Right lobe of liver (tissue), 4 donors: ENCODE results near the gene RPP25L.

Experiments
- CTCF ChIP-seq, 4 donors: fragments of 200-600 bp in 3 of 4; fragments of 450-650 bp in 1 of 4; IDR thresholded peaks; one replicate each; pipeline versions ENCODE4 v1.5.1 to v1.8.0; 2016 to 2022; ENCODE audit warnings: antibody characterized with exemption in 4 of 4, mild to moderate bottlenecking in 2 of 4
- POLR2A ChIP-seq: fragments of 450-650 bp; IDR thresholded peaks from one replicate; pipeline ENCODE4 v1.6.1; 2017; ENCODE audit warnings: antibody characterized with exemption, mild to moderate bottlenecking
- donor health status: DM: no; HTN: no; CAD: no.
- donor health status: DM: no; HTN: no; CAD: no.
- donor health status: DM: no; HTN: yes; CAD: no.

GRCh38 chr9:34654323-34655051, 42.6 kb upstream of the RPP25L start:
- TF ChIP-seq CTCF (IDR thresholded peaks at IDR 0.05) (no peak), POLR2A (no peak)
